GM19455 (cell line): ENCODE data around the gene DBF4.
A peak's percentile ranks its signal among the peaks of the same experiment; 100 is the strongest.
"Not testable (repeated sequence)": the region's sequence is repeated elsewhere in the genome, so short reads cannot be mapped to it uniquely, and the experiment has no call there.

ENCODE experiments used
- ATAC-seq: cut with Tn5 transposase; IDR thresholded peaks from one replicate; pipeline ENCODE4 v1.9.1; 2021; ENCODE audit not compliant: unreplicated experiment

The DBF4 gene

GRCh38 chr7:87876040-87876868 lies at the start of gene DBF4, which contains the start of gene SLC25A40:
Gene DBF4 (plus strand): TSS chr7:87876493. CDS start chr7:87876733, 240 bp downstream.
Gene SLC25A40 (minus strand): TSS chr7:87876360. CDS start chr7:87858727, 17,633 bp downstream.
- peak; percentile 86 for ATAC-seq

- not testable (repeated sequence) for ATAC-seq
Measured at GRCh38 chr7:87828383-87828782, 47.9 kb upstream of the DBF4 start.

GRCh38 chr7:87831097-87831496 lies 45.2 kb upstream of the DBF4 start:
- ATAC-seq, result no peak

GRCh38 chr7:87833130-87833529 lies 43.2 kb upstream of the DBF4 start:
- no peak for ATAC-seq

- no peak for ATAC-seq
Measured at GRCh38 chr7:87837597-87837996, 38.7 kb upstream of the DBF4 start.

- ATAC-seq, result no peak
Measured at GRCh38 chr7:87850836-87851593, 25.3 kb upstream of the DBF4 start.

- no peak for ATAC-seq
Measured at GRCh38 chr7:87852306-87852705, 24.0 kb upstream of the DBF4 start.

GRCh38 chr7:87853237-87853864 lies 22.9 kb upstream of the DBF4 start:
- no peak for ATAC-seq

- no peak for ATAC-seq
Measured at GRCh38 chr7:87858417-87859100, 17.7 kb upstream of the DBF4 start.

GRCh38 chr7:87866089-87866488 lies 10.2 kb upstream of the DBF4 start:
- no peak for ATAC-seq

GRCh38 chr7:87866533-87866932 lies 9.8 kb upstream of the DBF4 start:
- not testable (repeated sequence) for ATAC-seq

- no peak for ATAC-seq
Measured at GRCh38 chr7:87870471-87870870, 5.8 kb upstream of the DBF4 start.

GRCh38 chr7:87872346-87872745 lies 3.9 kb upstream of the DBF4 start:
- no peak for ATAC-seq

- not testable (repeated sequence) for ATAC-seq
Measured at GRCh38 chr7:87873328-87873727, 3.0 kb upstream of the DBF4 start.

- no peak for ATAC-seq
Measured at GRCh38 chr7:87874066-87874465, 2.2 kb upstream of the DBF4 start.

- ATAC-seq, result peak; percentile 20
Measured at GRCh38 chr7:87875151-87876039, 898 bp upstream of the DBF4 start.

GRCh38 chr7:87876869-87877234 lies 559 bp downstream of the DBF4 start:
- no peak for ATAC-seq

GRCh38 chr7:87877366-87878040 lies 1.2 kb downstream of the DBF4 start:
- ATAC-seq, result no peak

- no peak for ATAC-seq
Measured at GRCh38 chr7:87878208-87878735, 2.0 kb downstream of the DBF4 start.
